ENCODE results near the gene TNFRSF4. TPM values are rescaled to one million over a fixed set of nuclear protein-coding genes. Genes with fewer than 3 reads are reported as not detected.

Gene TNFRSF4
- total and polyA plus RNA-seq, 9 of the 15 experiments (the other 6 are each of a cell fraction or from before 2014, with no cell fraction given) = 0.07 to 0.44 (median 0.19) TPM; not detected in 5

GRCh38 chr1:1200876-1201810, 12.8 kb downstream of the TNFRSF4 start (continued):
- TF ChIP-seq ZNF592 (IDR thresholded peaks at IDR 0.05) = peak; percentile 57; the same call in 1 of the 2 replicates
- TF ChIP-seq TRIM25 (IDR thresholded peaks at IDR 0.05; ENCODE audit: borderline replicate concordance) = no peak
- 0 out of 2 replicates have a peak, but pooled peaks have one; percentile 31 for TF ChIP-seq SMAD4 (CRISPR knock-in tag; conservative IDR thresholded peaks at IDR 0.05)
- no peak for TF ChIP-seq ZNF407 (IDR thresholded peaks at IDR 0.05; ENCODE audit: low read depth)
- no peak for TF ChIP-seq ZKSCAN3 (CRISPR knock-in tag; IDR thresholded peaks at IDR 0.05)
- 0 out of 2 replicates have a peak, but pooled peaks have one; percentile 54 for TF ChIP-seq ZNF766 (CRISPR knock-in tag; conservative IDR thresholded peaks at IDR 0.05)
- peak; percentile 70 for TF ChIP-seq HMGN3 (IDR thresholded peaks at IDR 0.05; ENCODE audit: borderline replicate concordance, extremely low read depth, insufficient read length, low read depth, low read length)
- peak; percentile 55; the same call in 1 of the 2 replicates for TF ChIP-seq ZBTB2 (IDR thresholded peaks at IDR 0.05)
- TF ChIP-seq CCAR2 (IDR thresholded peaks at IDR 0.05; ENCODE audit: low read depth, low read length) = no peak

All from K562 (cell line).